SK-N-SH (cell line): ENCODE results near the gene METTL21C.

ENCODE experiments used
- MXI1 ChIP-seq: IDR thresholded peaks from 2 replicates; pipeline ENCODE4 v1.6.1; 2012; ENCODE audit warnings: mild to moderate bottlenecking, low read depth, low read length, improper control_type of control experiment
- POLR2AphosphoS5 ChIP-seq: IDR thresholded peaks from 2 replicates; pipeline ENCODE4 v1.6.1; 2012; ENCODE audit warnings: low read depth, low read length
- SMC3 ChIP-seq: IDR thresholded peaks from 2 replicates; pipeline ENCODE4 v1.6.1; 2012; ENCODE audit warnings: low read depth, low read length, improper control_type of control experiment
- TF ChIP-seq, protein P1 (sequence below): fragments of 200-600 bp; sonication (generic); IDR thresholded peaks from 2 replicates; pipeline ENCODE4 v1.6.1; 2017; ENCODE audit warnings: antibody characterized with exemption, mild to moderate bottlenecking, moderate library complexity

DNA sequence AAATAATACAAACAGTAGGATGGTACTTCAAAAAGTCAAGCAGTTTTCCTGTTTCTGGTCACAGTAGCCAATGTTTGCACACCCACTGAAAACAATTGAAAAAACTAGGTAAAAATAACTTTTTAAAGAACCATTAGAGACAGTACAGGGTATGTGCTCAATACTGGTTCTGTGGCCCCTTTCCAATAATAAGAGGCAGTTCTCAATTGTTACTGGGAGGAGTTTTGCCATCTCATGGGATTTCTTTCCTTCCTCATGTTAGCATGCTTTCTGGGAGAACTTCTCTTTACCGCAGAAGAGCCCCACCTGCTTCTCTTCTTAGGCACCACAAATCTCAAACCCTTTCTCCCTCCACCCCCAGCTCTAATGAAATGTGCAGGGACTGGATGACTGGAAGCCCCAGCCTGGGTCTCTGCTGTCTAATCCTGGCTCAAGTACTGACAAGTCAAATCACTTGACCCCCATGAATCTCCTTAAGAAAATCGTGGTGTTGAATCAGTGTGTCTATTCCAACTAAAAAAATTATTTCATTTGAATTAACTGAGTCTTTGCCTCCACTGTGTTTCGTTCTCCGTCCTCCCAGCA lies 14.6 kb downstream of the METTL21C start:
- no peak for TF ChIP-seq SMC3
- TF ChIP-seq MXI1, result no peak
- no peak for TF ChIP-seq POLR2AphosphoS5
- TF ChIP-seq, protein P1, sequence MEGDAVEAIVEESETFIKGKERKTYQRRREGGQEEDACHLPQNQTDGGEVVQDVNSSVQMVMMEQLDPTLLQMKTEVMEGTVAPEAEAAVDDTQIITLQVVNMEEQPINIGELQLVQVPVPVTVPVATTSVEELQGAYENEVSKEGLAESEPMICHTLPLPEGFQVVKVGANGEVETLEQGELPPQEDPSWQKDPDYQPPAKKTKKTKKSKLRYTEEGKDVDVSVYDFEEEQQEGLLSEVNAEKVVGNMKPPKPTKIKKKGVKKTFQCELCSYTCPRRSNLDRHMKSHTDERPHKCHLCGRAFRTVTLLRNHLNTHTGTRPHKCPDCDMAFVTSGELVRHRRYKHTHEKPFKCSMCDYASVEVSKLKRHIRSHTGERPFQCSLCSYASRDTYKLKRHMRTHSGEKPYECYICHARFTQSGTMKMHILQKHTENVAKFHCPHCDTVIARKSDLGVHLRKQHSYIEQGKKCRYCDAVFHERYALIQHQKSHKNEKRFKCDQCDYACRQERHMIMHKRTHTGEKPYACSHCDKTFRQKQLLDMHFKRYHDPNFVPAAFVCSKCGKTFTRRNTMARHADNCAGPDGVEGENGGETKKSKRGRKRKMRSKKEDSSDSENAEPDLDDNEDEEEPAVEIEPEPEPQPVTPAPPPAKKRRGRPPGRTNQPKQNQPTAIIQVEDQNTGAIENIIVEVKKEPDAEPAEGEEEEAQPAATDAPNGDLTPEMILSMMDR, result no peak
